OCI-LY1 (cell line): ENCODE measurements around the gene CLIC4.

ENCODE experiments used
- H2AFZ ChIP-seq: fragments of 200-600 bp; sonication (generic), shearing (Covaris generic); 2 replicates; pipeline ENCODE4 v1.6.0; 2014; ENCODE audit warnings: antibody characterized with exemption, mild to moderate bottlenecking, low read length
- H3F3A ChIP-seq: fragments of 200-600 bp; sonication (generic), shearing (Covaris generic); 2 replicates; pipeline ENCODE4 v1.6.0; 2014; ENCODE audit warnings: mild to moderate bottlenecking, antibody characterized with exemption, low read length, moderate library complexity; ENCODE audit not compliant: insufficient read depth
- H3K27ac ChIP-seq: fragments of 200-600 bp; sonication (generic); 2 replicates; pipeline ENCODE4 v1.5.1; 2014; ENCODE audit warnings: low read length, mixed run types, mild to moderate bottlenecking, low read depth; ENCODE audit not compliant: poor library complexity, severe bottlenecking
- H3K27me3 ChIP-seq: fragments of 200-600 bp; sonication (generic); 2 replicates; pipeline ENCODE4 v1.6.0; 2014; ENCODE audit warnings: antibody characterized with exemption, mild to moderate bottlenecking, low read length, moderate library complexity; ENCODE audit not compliant: insufficient read depth
- H3K36me3 ChIP-seq: fragments of 200-600 bp; sonication (generic); 2 replicates; pipeline ENCODE4 v1.6.1; 2014; ENCODE audit warnings: mild to moderate bottlenecking, antibody characterized with exemption, low read length, moderate library complexity, mixed read lengths; ENCODE audit not compliant: insufficient read depth
- H3K4me1 ChIP-seq: fragments of 200-600 bp; sonication (generic); 2 replicates; pipeline ENCODE4 v1.5.1; 2014; ENCODE audit warnings: mild to moderate bottlenecking, low read length, moderate library complexity; ENCODE audit not compliant: insufficient read depth, severe bottlenecking
- H3K4me2 ChIP-seq: fragments of 200-600 bp; sonication (generic), shearing (Covaris generic); 2 replicates; pipeline ENCODE4 v1.6.1; 2014; ENCODE audit warnings: low read length
- H3K4me3 ChIP-seq: fragments of 200-600 bp; sonication (generic); 2 replicates; pipeline ENCODE4 v1.5.1; 2014; ENCODE audit warnings: low read length, low read depth, mild to moderate bottlenecking, mixed read lengths; ENCODE audit not compliant: poor library complexity, severe bottlenecking
- H3K79me2 ChIP-seq: fragments of 200-600 bp; shearing (Covaris generic); 2 replicates; pipeline ENCODE4 v1.6.1; 2016; ENCODE audit warnings: mixed run types, low read length, mixed read lengths; ENCODE audit not compliant: insufficient read depth
- H3K9ac ChIP-seq: fragments of 200-600 bp; sonication (generic), shearing (Covaris generic); 2 replicates; pipeline ENCODE4 v1.6.1; 2014; ENCODE audit warnings: mild to moderate bottlenecking, low read length, mixed read lengths
- H3K9me2 ChIP-seq: fragments of 200-600 bp; sonication (generic), shearing (Covaris generic); 2 replicates; pipeline ENCODE4 v1.6.1; 2014; ENCODE audit warnings: low read depth, mild to moderate bottlenecking, low read length, mixed read lengths
- H3K9me3 ChIP-seq: fragments of 200-600 bp; shearing (Covaris generic); 2 replicates; pipeline ENCODE4 v1.6.1; 2014; ENCODE audit warnings: low read length, mixed read lengths
- H4K20me1 ChIP-seq: fragments of 200-600 bp; sonication (generic), shearing (Covaris generic); 2 replicates; pipeline ENCODE4 v1.6.0; 2016; ENCODE audit warnings: mild to moderate bottlenecking, low read length; ENCODE audit not compliant: insufficient read depth
- EZH2 ChIP-seq: fragments of 200-600 bp; sonication (generic), shearing (Covaris generic); IDR thresholded peaks from 2 replicates; pipeline ENCODE4 v1.8.0; 2017; ENCODE audit warnings: borderline replicate concordance, mixed run types, mild to moderate bottlenecking, antibody characterized with exemption, low read length, moderate library complexity, mixed read lengths
- TF ChIP-seq, protein P1 (sequence below): fragments of 200-600 bp; sonication (generic), shearing (Covaris generic); IDR thresholded peaks from 2 replicates; pipeline ENCODE4 v1.5.1; 2017; ENCODE audit warnings: mild to moderate bottlenecking, antibody characterized with exemption, low read length, moderate library complexity, mixed read lengths

CLIC4 gene

DNA sequence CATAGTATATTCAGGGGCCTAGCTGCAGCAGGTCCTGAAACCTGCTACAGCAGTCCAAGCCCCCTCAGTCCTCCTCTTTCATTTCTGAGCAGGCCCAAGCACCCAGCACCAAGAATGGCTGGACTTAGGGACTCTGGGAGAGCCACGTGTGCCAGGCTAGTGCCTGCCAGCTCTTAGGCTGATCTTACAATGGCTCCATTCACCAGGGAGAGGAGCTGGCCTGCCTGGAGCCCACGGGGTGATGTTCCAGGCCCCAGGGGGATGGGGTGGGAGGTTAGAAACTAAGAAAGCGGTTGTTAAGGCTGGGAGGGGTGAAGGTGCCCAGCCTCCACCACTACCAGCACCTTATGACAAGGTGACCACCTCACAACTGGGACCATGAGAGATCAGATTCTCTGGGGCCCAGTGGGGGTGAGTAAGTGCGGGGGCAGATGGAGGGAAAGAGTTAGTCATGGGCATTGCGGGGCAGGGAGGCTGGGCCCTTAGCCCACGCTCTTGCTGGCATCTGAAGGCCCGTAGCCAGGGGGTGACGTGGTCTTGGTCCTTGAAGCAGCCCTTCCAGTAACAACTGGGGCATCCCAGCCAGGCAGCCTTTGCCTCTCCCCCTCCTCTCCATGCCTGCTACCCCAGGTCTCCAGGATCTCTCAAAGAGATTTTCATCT, 30.3 kb upstream of the CLIC4 start:
- no peak for TF ChIP-seq EZH2
- TF ChIP-seq, protein P1, sequence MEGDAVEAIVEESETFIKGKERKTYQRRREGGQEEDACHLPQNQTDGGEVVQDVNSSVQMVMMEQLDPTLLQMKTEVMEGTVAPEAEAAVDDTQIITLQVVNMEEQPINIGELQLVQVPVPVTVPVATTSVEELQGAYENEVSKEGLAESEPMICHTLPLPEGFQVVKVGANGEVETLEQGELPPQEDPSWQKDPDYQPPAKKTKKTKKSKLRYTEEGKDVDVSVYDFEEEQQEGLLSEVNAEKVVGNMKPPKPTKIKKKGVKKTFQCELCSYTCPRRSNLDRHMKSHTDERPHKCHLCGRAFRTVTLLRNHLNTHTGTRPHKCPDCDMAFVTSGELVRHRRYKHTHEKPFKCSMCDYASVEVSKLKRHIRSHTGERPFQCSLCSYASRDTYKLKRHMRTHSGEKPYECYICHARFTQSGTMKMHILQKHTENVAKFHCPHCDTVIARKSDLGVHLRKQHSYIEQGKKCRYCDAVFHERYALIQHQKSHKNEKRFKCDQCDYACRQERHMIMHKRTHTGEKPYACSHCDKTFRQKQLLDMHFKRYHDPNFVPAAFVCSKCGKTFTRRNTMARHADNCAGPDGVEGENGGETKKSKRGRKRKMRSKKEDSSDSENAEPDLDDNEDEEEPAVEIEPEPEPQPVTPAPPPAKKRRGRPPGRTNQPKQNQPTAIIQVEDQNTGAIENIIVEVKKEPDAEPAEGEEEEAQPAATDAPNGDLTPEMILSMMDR = no peak
- Histone ChIP-seq H3K27ac (no peak overlapping the region), H3K4me3 (no peak overlapping the region), H3K27me3 (no peaks in the 10 kb centered on the region), H4K20me1 (no peaks in the 10 kb centered on the region), H2AFZ (no peak overlapping the region), H3K79me2 (no peaks in the 10 kb centered on the region), H3K9me2 (no peaks in the 10 kb centered on the region), H3K4me1 (no peaks in the 10 kb centered on the region), H3F3A (no peaks in the 10 kb centered on the region), H3K36me3 (no peaks in the 10 kb centered on the region), H3K9ac (no peak overlapping the region), H3K4me2 (no peak overlapping the region), H3K9me3 (no peaks in the 10 kb centered on the region)

DNA sequence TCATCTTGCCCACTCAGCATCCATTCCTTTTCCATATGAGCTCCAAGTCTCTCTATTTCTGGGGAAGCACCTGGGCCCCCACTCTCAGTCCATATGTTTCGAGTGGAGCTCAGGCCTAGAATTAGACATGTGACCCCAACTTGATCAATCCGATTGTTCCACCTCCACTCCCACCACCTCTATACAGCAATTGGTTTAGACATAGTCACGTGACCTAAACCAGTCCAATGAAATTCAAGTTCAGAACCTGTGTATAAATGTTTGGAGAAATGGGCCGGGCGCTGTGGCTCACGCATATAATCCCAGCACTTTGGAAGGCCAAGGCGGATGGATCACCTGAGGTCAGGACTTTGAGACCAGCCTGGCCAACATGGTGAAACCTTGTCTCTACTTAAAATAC, 29.6 kb upstream of the CLIC4 start:
- Histone ChIP-seq H3K27ac (no peak overlapping the region), H3K9me2 (no peaks in the 10 kb centered on the region), H3K9ac (no peak overlapping the region), H3K36me3 (no peaks in the 10 kb centered on the region), H3K4me1 (no peaks in the 10 kb centered on the region), H3K4me3 (no peak overlapping the region), H3K79me2 (no peaks in the 10 kb centered on the region), H3F3A (no peaks in the 10 kb centered on the region), H3K27me3 (no peaks in the 10 kb centered on the region), H3K4me2 (no peak overlapping the region), H4K20me1 (no peaks in the 10 kb centered on the region), H2AFZ (no peak overlapping the region), H3K9me3 (no peaks in the 10 kb centered on the region)
- TF ChIP-seq, protein P1 = no peak
- TF ChIP-seq EZH2 = no peak

DNA sequence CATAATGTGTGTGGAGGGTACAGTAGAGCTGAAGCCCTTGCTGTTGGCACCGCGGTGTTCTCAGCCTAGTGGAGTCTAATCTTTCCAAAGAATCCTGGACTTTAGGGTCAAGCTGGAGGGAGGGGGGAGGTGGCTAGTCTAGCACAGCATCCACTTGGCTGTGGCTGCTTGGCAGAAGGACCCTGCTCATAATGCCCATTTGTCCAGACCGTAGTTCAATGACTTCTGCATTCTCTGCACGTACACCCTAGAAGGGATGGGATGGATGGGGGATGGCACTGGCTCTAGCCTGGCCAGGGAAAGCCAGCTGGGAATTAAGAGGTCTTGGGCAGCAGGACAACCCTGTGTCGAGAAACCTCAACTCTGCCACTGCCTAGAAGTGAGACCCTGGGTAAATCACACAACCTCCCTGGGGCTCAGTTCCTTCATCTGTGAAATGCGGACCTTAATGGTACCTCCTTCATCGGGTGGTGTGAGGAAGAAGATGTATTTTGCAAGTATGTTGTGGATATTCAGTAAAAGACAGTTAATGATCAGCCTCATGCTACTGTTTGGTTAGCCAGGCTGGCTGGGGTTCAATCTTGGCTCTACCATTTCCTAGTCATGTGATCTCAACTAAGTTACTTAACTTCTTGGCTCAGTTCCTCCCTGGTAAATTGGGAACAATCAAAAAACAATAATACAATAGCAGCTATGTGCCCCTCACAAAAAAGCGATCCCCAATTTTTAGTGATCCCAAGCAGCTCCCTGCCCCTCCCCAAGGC, 27.2 kb upstream of the CLIC4 start:
- H3F3A ChIP-seq = no peaks in the 10 kb centered on the region
- H3K9ac ChIP-seq = no peak overlapping the region
- H4K20me1 ChIP-seq = no peaks in the 10 kb centered on the region
- H3K4me2 ChIP-seq = no peak overlapping the region
- no peaks in the 10 kb centered on the region for H3K36me3 ChIP-seq
- H3K27ac ChIP-seq = no peak overlapping the region
- no peaks in the 10 kb centered on the region for H3K79me2 ChIP-seq
- H3K9me2 ChIP-seq = no peaks in the 10 kb centered on the region
- no peak overlapping the region for H2AFZ ChIP-seq
- H3K9me3 ChIP-seq = no peaks in the 10 kb centered on the region
- no peak overlapping the region for H3K4me3 ChIP-seq
- TF ChIP-seq EZH2 = no peak
- TF ChIP-seq, protein P1 = no peak
- no peaks in the 10 kb centered on the region for H3K27me3 ChIP-seq
- H3K4me1 ChIP-seq = no peaks in the 10 kb centered on the region
